GM19395 (cell line): ENCODE data around the gene OR51S1.
"Not testable (repeated sequence)": the region's sequence is repeated elsewhere in the genome, so short reads cannot be mapped to it uniquely, and the experiment has no call there.

Experiments used
- ATAC-seq: cut with Tn5 transposase; IDR thresholded peaks from one replicate; pipeline ENCODE4 v1.9.1; 2021; ENCODE audit warnings: mild to moderate bottlenecking, moderate library complexity; ENCODE audit not compliant: unreplicated experiment

OR51S1 gene

GRCh38 chr11:4808476-4808875, 40.5 kb downstream of the OR51S1 start:
- ATAC-seq = no peak

- no peak for ATAC-seq
Observed at GRCh38 chr11:4804280-4804679, 44.7 kb downstream of the OR51S1 start, which contains the start of gene OR52R1. TSS of gene OR52R1 (minus strand) at chr11:4804380. CDS start at chr11:4804380, 0 bp downstream.

GRCh38 chr11:4801316-4801715, 47.7 kb downstream of the OR51S1 start:
- ATAC-seq = not testable (repeated sequence)

GRCh38 chr11:4798427-4799183, 50.4 kb downstream of the OR51S1 start:
- ATAC-seq = no peak
